ENCODE measurements around the gene SCML2. TPM values are rescaled to one million over a fixed set of nuclear protein-coding genes. Genes with fewer than 3 reads are reported as not detected.

SCML2 gene
- 0.56 and 1.3 TPM in 2 replicates for total RNA-seq

GRCh38 chrX:18354369-18355223, at the start of gene SCML2:
TSS of gene SCML2 (minus strand) at chrX:18354688. CDS start at chrX:18334071, 20,617 bp downstream.

GRCh38 chrX:18220786-18221185, 133.7 kb downstream of the SCML2 start, which contains the start of gene BEND2:
TSS of gene BEND2 (minus strand) at chrX:18220886. CDS start at chrX:18220750, 136 bp downstream.

Other genes with a start within 250 kb of the SCML2 start
- not detected in 2 replicates for gene BEND2, start 133.8 kb downstream of the SCML2 start, total RNA-seq
- 1.9 and 3.7 TPM in 2 replicates for gene CDKL5, start 70.9 kb upstream of the SCML2 start, total RNA-seq